AG09309 (cell line): Measurements from ENCODE around the gene HOOK2.

ENCODE experiments used
- DNase-seq: peaks from one replicate; pipeline ENCODE4 v3.0.0-alpha.2; 2010; ENCODE audit warnings: low read depth
- H3K4me3 ChIP-seq: 2 replicates; pipeline ENCODE4 v1.5.1; 2011; ENCODE audit warnings: mild to moderate bottlenecking, low read depth, low read length, moderate library complexity; ENCODE audit not compliant: control insufficient read depth
- CTCF ChIP-seq: IDR thresholded peaks from 2 replicates; pipeline ENCODE4 v1.5.1; 2011; ENCODE audit warnings: mild to moderate bottlenecking, low read depth, low read length, inconsistent platforms; ENCODE audit not compliant: insufficient read depth, control insufficient read depth; ENCODE audit errors: missing control alignments

HOOK2 gene

GRCh38 chr19:12792051-12792852 is 16.9 kb upstream of the HOOK2 start:
- peak overlapping the region; percentile 94 for H3K4me3 ChIP-seq
- no peak for TF ChIP-seq CTCF
- no peak for DNase-seq

DNA sequence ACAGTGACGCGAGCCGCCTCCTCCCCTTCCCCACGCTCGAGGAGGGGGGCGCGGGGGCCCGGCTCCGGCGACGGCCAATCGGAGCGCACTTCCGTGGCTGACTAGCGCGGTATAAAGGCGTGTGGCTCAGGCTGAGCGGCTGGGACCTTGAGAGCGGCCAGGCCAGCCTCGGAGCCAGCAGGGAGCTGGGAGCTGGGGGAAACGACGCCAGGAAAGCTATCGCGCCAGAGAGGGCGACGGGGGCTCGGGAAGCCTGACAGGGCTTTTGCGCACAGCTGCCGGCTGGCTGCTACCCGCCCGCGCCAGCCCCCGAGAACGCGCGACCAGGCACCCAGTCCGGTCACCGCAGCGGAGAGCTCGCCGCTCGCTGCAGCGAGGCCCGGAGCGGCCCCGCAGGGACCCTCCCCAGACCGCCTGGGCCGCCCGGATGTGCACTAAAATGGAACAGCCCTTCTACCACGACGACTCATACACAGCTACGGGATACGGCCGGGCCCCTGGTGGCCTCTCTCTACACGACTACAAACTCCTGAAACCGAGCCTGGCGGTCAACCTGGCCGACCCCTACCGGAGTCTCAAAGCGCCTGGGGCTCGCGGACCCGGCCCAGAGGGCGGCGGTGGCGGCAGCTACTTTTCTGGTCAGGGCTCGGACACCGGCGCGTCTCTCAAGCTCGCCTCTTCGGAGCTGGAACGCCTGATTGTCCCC is 16.1 kb upstream of the HOOK2 start, which contains the start of gene JUNB:
TSS of gene JUNB (plus strand) at position 142 of the 706 bp plus-strand sequence. CDS start at position 428, 286 bp downstream.
- peak within 1 kb of the TSS; percentile 94 for H3K4me3 ChIP-seq
- no peak for TF ChIP-seq CTCF
- DNase-seq = peak; percentile 90

DNA sequence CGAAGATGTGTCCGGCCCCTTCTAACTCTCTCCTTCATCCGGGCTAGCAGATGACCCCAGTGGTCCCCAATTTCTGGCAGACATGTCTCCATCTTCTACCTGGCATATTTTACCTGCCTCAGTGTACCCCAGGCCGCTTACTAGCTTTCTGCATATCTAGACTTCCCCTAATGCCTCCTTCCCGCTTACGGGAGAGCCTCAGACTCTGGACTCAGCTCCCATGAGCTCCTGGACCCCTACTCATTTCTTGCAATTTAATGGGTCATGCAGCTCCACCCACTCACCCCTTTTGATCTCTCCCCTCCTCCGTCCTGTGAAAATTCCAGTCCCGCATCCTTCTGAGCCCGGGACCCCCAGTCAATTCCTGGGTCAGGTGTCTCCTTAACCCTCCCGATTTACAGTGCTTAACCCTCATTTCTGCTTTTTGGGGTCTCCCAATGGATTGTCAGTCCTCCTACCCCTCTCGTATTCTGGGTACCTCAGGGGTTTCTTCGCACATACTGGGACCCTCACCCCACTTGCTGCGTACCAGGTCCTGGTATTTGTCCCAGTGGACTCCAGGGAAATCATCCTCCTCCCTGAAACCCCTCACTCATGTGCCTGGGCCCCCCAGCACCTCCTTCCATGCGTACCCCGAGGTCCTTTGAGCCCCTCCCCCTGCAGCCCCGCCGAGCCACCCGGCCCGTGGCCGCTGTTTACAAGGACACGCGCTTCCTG is 15.4 kb upstream of the HOOK2 start:
- no peak for DNase-seq
- peak overlapping the region; percentile 94 for H3K4me3 ChIP-seq
- TF ChIP-seq CTCF = no peak

DNA sequence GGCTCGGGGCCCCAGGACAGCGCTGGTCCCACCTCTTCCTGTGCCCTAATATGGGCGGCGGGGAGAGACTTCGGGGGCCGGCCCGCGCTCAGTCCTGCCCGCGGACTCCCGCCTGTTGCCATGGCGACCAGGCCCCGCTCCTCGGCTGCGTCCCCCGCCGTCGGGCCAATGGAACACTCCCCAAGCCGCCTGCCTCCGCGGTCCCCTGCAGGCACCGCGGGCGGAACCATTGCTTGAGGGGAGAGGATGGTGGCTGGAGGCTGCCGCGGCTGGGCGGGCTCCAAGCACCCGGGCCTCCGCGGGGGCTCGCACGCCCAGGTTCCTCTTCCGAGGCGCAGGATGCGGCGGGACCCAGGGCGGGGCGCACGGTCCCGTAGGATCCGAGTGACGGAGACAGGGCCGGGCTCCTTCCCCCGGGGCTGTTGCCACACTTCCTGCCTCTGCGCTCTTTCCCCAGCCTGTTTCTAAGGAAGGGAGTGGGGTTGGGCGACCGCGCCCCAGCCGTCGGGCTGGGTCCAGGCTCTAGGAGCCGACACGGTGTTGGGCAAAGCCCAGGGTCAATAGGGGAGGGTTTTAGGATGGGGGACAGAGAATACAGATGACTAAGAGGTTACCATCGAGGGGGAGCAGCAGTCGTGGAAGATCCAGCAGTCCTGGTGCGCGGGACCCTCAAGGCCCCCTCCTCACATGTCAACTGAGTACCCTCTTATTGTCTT is 14.7 kb upstream of the HOOK2 start:
- no peak for TF ChIP-seq CTCF
- peak; percentile 90 for DNase-seq
- peak overlapping the region; percentile 94 for H3K4me3 ChIP-seq

- peak overlapping the region; percentile 94 for H3K4me3 ChIP-seq
- DNase-seq = no peak
- TF ChIP-seq CTCF = no peak
These were observed 13.9 kb upstream of the HOOK2 start for GRCh38 chr19:12789098-12789903.
